Choroid plexus epithelial cell (primary cell): ENCODE results near the gene ABCA10.
A peak's percentile ranks its signal among the peaks of the same experiment; 100 is the strongest.

Experiments used
- DNase-seq: peaks from one replicate; pipeline ENCODE4 v3.0.0-alpha.2; 2010; ENCODE audit warnings: low read depth
- H3K4me3 ChIP-seq: 2 replicates; pipeline ENCODE4 v1.5.1; 2011; ENCODE audit warnings: low read depth, mild to moderate bottlenecking, control low read depth, low read length, moderate library complexity
- CTCF ChIP-seq: conservative IDR thresholded peaks from 2 replicates; pipeline ENCODE4 v1.5.1; 2011; ENCODE audit warnings: low read depth, mild to moderate bottlenecking, control low read depth, inconsistent platforms, low read length, moderate library complexity

Gene ABCA10

GRCh38 chr17:69230939-69231338 lies 2.3 kb upstream of the ABCA10 start:
- no peak overlapping the region for H3K4me3 ChIP-seq
- no peak for TF ChIP-seq CTCF
- DNase-seq = no peak

GRCh38 chr17:69228018-69228417 lies 606 bp downstream of the ABCA10 start:
- DNase-seq = no peak
- TF ChIP-seq CTCF = no peak
- H3K4me3 ChIP-seq = no peak overlapping the region

- DNase-seq = no peak
- H3K4me3 ChIP-seq = no peak overlapping the region
- no peak for TF ChIP-seq CTCF
Observed at GRCh38 chr17:69227541-69227940, 1.1 kb downstream of the ABCA10 start.

- DNase-seq = peak; percentile 91
- H3K4me3 ChIP-seq = no peak overlapping the region
- no peak for TF ChIP-seq CTCF
Observed at GRCh38 chr17:69223809-69224208, 4.8 kb downstream of the ABCA10 start.

GRCh38 chr17:69222707-69223258 lies 5.8 kb downstream of the ABCA10 start:
- no peak overlapping the region for H3K4me3 ChIP-seq
- TF ChIP-seq CTCF = no peak
- DNase-seq = no peak

- no peak for DNase-seq
- TF ChIP-seq CTCF = no peak
- no peak overlapping the region for H3K4me3 ChIP-seq
Observed at GRCh38 chr17:69220098-69220497, 8.5 kb downstream of the ABCA10 start.

- TF ChIP-seq CTCF = no peak
- DNase-seq = no peak
- H3K4me3 ChIP-seq = no peak overlapping the region
Observed at GRCh38 chr17:69218986-69219385, 9.6 kb downstream of the ABCA10 start.
